NB4 (cell line): ENCODE measurements around the gene AMIGO1.

Source experiments
- MYC ChIP-seq: IDR thresholded peaks from 2 replicates; pipeline ENCODE4 v1.6.1; 2011; ENCODE audit warnings: low read depth, low read length
- POLR2A ChIP-seq: IDR thresholded peaks from 2 replicates; pipeline ENCODE4 v1.6.1; 2011; ENCODE audit warnings: mild to moderate bottlenecking; ENCODE audit not compliant: insufficient read length; ENCODE audit errors: extremely low read depth
- TF ChIP-seq, protein P1 (sequence below): IDR thresholded peaks from one replicate; pipeline ENCODE4 v1.5.1; 2012; ENCODE audit warnings: low read depth, low read length

DNA sequence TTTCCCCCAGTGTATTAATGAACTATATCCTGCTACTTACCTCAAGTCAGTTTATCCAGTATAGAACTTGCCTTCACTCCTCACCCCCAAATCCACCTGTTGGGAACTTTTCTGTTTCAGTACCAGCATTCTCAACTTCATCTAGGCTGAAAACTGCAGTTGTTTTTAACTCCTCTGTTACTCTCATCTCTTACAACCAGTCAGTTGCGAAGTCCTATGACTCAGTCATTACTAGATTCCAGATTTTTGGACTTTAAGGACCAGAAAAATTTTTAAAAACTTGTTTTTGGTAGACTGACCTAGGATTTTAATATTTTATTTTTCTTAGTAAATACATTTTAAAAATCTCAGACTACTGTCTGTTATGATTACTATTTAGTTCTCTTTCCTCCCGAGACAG is 47.0 kb upstream of the AMIGO1 start:
- TF ChIP-seq, protein P1, sequence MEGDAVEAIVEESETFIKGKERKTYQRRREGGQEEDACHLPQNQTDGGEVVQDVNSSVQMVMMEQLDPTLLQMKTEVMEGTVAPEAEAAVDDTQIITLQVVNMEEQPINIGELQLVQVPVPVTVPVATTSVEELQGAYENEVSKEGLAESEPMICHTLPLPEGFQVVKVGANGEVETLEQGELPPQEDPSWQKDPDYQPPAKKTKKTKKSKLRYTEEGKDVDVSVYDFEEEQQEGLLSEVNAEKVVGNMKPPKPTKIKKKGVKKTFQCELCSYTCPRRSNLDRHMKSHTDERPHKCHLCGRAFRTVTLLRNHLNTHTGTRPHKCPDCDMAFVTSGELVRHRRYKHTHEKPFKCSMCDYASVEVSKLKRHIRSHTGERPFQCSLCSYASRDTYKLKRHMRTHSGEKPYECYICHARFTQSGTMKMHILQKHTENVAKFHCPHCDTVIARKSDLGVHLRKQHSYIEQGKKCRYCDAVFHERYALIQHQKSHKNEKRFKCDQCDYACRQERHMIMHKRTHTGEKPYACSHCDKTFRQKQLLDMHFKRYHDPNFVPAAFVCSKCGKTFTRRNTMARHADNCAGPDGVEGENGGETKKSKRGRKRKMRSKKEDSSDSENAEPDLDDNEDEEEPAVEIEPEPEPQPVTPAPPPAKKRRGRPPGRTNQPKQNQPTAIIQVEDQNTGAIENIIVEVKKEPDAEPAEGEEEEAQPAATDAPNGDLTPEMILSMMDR = no peak
- TF ChIP-seq POLR2A (no peak), MYC (no peak)
